PC-3 (cell line): ENCODE data around the gene COG8. TPM values are rescaled to one million over a fixed set of nuclear protein-coding genes. Genes with fewer than 3 reads are reported as not detected.

Experiments used
- ATAC-seq: fragments of 200-7000 bp; cut with Tn5 transposase; 2 replicates; pipeline ENCODE4 v1.9.1; 2020; ENCODE audit warnings: mild to moderate bottlenecking, moderate library complexity
- BruUV-seq: library from RNA; stranded (reverse); fragments of 400-500 nt; replicated peaks from 2 replicates; lab custom pipeline; 2021; lab: Mats Ljungman, UMichigan
- CTCF ChIA-PET: fragments of 300-600 bp; sonication (Branson Sonifier 250); formaldehyde crosslinking; loops from one replicate; lab custom pipeline; 2022; ENCODE audit warnings: antibody characterized with exemption; lab: Charles Lee
- POLR2A ChIA-PET: fragments of 300-600 bp; sonication (Branson Sonifier 250); formaldehyde crosslinking; loops from one replicate; lab custom pipeline; 2022; ENCODE audit warnings: antibody characterized with exemption; ENCODE audit not compliant: unreplicated experiment; lab: Charles Lee
- DNase-seq: peaks from one replicate; pipeline ENCODE4 v3.0.0-alpha.2; 2015
- H2AFZ ChIP-seq: fragments of 300-600 bp; sonication (generic); 2 replicates; pipeline ENCODE4 v1.6.0; 2016; ENCODE audit warnings: antibody characterized with exemption, low read length
- H3F3A ChIP-seq: fragments of 300-600 bp; sonication (generic); one replicate; pipeline ENCODE4 v1.6.0; 2017; ENCODE audit warnings: antibody characterized with exemption, low read length, control low read depth, mild to moderate bottlenecking; ENCODE audit not compliant: unreplicated experiment
- H3K27ac ChIP-seq: fragments of 300-600 bp; sonication (generic); 2 replicates; pipeline ENCODE4 v1.5.1; 2016; ENCODE audit warnings: mild to moderate bottlenecking, low read length
- H3K27me3 ChIP-seq: fragments of 300-600 bp; sonication (generic); 2 replicates; pipeline ENCODE4 v1.6.1; 2016; ENCODE audit warnings: low read length, mixed read lengths
- H3K36me3 ChIP-seq: fragments of 300-600 bp; sonication (generic); 2 replicates; pipeline ENCODE4 v1.6.1; 2016; ENCODE audit warnings: low read depth, mixed run types, low read length, mixed read lengths
- H3K4me1 ChIP-seq: fragments of 300-600 bp; sonication (generic); 2 replicates; pipeline ENCODE4 v1.5.1; 2016; ENCODE audit warnings: low read length; ENCODE audit not compliant: insufficient read depth
- H3K4me2 ChIP-seq: fragments of 300-600 bp; sonication (generic); 2 replicates; pipeline ENCODE4 v1.6.0; 2016; ENCODE audit warnings: low read length
- H3K4me3 ChIP-seq: fragments of 300-600 bp; sonication (generic); 2 replicates; pipeline ENCODE4 v1.5.1; 2016; ENCODE audit warnings: mild to moderate bottlenecking, low read length, mixed read lengths
- H3K79me2 ChIP-seq: fragments of 300-600 bp; sonication (generic); 2 replicates; pipeline ENCODE4 v1.6.1; 2017; ENCODE audit warnings: low read length, mixed read lengths
- H3K9ac ChIP-seq: fragments of 300-600 bp; sonication (generic); 2 replicates; pipeline ENCODE4 v1.6.0; 2016; ENCODE audit warnings: mild to moderate bottlenecking, low read length
- H3K9me2 ChIP-seq: fragments of 300-600 bp; sonication (generic); replicated peaks from 2 replicates; pipeline ENCODE4 v1.6.1; 2016; ENCODE audit warnings: mixed run types, low read length, mixed read lengths
- H3K9me3 ChIP-seq: fragments of 300-600 bp; sonication (generic); 2 replicates; pipeline ENCODE4 v1.6.1; 2016; ENCODE audit warnings: low read length, mixed read lengths
- H4K20me1 ChIP-seq: fragments of 300-600 bp; sonication (generic); 2 replicates; pipeline ENCODE4 v1.6.1; 2016; ENCODE audit warnings: low read length, mixed read lengths
- EZH2 ChIP-seq: fragments of 300-600 bp; sonication (generic); IDR thresholded peaks from one replicate; pipeline ENCODE4 v1.6.1; 2017; ENCODE audit warnings: antibody characterized with exemption, mild to moderate bottlenecking, low read length; ENCODE audit not compliant: unreplicated experiment
- EZH2phosphoT487 ChIP-seq: fragments of 300-600 bp; sonication (generic); IDR thresholded peaks from 2 replicates; pipeline ENCODE4 v1.6.1; 2018; ENCODE audit warnings: mild to moderate bottlenecking, antibody characterized with exemption, low read length, borderline replicate concordance
- intact Hi-C: fragments of 100-400 bp; cut with micrococcal nuclease; formaldehyde crosslinking; loops from 2 replicates; pipeline ENCODE4 v1.9.0; 2023
- total RNA-seq: library from RNA; depleted of rRNA; stranded (reverse); fragments of >200 nt; gene quantifications from 2 replicates; pipeline ENCODE4 v1.2.3, GENCODE V29; 2014
- TF ChIP-seq, protein P1 (sequence below): fragments of 300-600 bp; sonication (generic); conservative IDR thresholded peaks from 2 replicates; pipeline ENCODE4 v1.5.1; 2017; ENCODE audit warnings: antibody characterized with exemption, low read depth, mild to moderate bottlenecking, low read length

Gene COG8
- total RNA-seq, 1 experiment from 2014 or later, result 27.2 TPM

DNA sequence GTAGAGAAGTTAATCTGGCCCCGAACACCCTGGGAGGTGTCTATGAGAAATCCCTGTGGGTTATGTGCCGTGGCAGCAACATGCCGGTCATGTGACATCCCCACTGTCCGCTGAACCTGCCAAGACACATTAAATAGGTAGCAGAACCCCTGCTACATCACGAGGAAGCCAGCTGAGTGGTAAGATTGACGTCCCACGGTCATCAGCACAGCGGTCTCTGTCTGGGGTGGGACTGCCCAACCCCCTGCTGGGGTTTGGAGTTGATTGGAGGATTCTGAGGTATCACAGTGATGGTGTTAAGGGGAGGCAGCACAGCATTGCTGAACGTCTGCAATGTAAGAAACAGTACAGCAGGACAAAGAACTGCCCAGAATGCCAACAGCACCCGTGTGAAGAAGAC is 10.2 kb upstream of the COG8 start:
- ATAC-seq (no peak), DNase-seq (no peak)
- no peak overlapping the region for H3K4me2 ChIP-seq
- no peak overlapping the region for H3K4me3 ChIP-seq
- no peaks in the 10 kb centered on the region for H3F3A ChIP-seq
- H3K27me3 ChIP-seq, result no peaks in the 10 kb centered on the region
- BruUV-seq, result no TSS peak
- no peaks in the 10 kb centered on the region for H3K36me3 ChIP-seq
- POLR2A ChIA-PET, result no interaction called here
- CTCF ChIA-PET, result no interaction called here
- H2AFZ ChIP-seq, result no peak overlapping the region
- no peaks in the 10 kb centered on the region; the same call in 1 of the 2 replicates for H3K4me1 ChIP-seq
- no peaks in the 10 kb centered on the region for H4K20me1 ChIP-seq
- no peaks in the 10 kb centered on the region for H3K9me3 ChIP-seq
- no peaks in the 10 kb centered on the region for H3K79me2 ChIP-seq
- H3K9me2 ChIP-seq, result no peaks in the 10 kb centered on the region
- no peak for TF ChIP-seq EZH2phosphoT487
- no peak for TF ChIP-seq EZH2
- TF ChIP-seq, protein P1, sequence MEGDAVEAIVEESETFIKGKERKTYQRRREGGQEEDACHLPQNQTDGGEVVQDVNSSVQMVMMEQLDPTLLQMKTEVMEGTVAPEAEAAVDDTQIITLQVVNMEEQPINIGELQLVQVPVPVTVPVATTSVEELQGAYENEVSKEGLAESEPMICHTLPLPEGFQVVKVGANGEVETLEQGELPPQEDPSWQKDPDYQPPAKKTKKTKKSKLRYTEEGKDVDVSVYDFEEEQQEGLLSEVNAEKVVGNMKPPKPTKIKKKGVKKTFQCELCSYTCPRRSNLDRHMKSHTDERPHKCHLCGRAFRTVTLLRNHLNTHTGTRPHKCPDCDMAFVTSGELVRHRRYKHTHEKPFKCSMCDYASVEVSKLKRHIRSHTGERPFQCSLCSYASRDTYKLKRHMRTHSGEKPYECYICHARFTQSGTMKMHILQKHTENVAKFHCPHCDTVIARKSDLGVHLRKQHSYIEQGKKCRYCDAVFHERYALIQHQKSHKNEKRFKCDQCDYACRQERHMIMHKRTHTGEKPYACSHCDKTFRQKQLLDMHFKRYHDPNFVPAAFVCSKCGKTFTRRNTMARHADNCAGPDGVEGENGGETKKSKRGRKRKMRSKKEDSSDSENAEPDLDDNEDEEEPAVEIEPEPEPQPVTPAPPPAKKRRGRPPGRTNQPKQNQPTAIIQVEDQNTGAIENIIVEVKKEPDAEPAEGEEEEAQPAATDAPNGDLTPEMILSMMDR, result no peak
- H3K9ac ChIP-seq, result no peak overlapping the region
- intact Hi-C loops, result no loop called here
- no peak overlapping the region for H3K27ac ChIP-seq

DNA sequence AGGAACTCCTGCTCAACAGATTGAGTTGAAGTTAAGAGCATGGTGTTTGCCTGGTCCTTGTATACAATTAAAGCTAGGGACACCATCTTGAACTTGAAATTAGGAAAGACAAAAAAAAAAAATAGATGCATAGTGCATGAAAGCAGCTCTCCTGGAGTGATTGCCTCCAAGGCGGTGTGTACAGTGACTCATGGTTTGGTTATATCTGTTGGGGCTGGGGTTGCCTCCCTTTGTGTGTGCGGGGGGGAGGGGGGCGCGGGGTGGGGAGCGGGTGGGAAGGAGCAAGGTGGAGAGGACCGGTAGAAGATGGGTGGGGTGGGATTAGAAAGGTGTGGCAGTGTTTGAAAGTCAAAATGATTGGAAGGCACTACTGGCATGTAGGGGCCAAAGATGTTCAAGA is 8.9 kb upstream of the COG8 start:
- Histone ChIP-seq H3K27me3 (no peaks in the 10 kb centered on the region), H3K27ac (no peak overlapping the region), H3K4me2 (no peak overlapping the region), H3K4me1 (no peaks in the 10 kb centered on the region; the same call in 1 of the 2 replicates), H2AFZ (no peak overlapping the region), H3K9ac (no peak overlapping the region), H3K4me3 (no peak overlapping the region), H3K79me2 (0 out of 2 replicates have a peak, but pooled peaks cover 2% of the 10 kb centered on the region), H3F3A (no peaks in the 10 kb centered on the region), H3K36me3 (peaks cover 5% of the 10 kb centered on the region), H3K9me2 (no peaks in the 10 kb centered on the region), H3K9me3 (no peaks in the 10 kb centered on the region), H4K20me1 (no peaks in the 10 kb centered on the region)
- no TSS peak for BruUV-seq
- peak; percentile 80 for ATAC-seq
- intact Hi-C loops, result no loop called here
- TF ChIP-seq, protein P1, result no peak
- TF ChIP-seq EZH2phosphoT487, result no peak
- no peak for TF ChIP-seq EZH2
- peak; percentile 21 for DNase-seq
- POLR2A ChIA-PET, result no interaction called here
- CTCF ChIA-PET, result no interaction called here

- Histone ChIP-seq H3K27ac (no peak overlapping the region), H3K4me1 (peaks cover under 1% of the 10 kb centered on the region; the same call in 1 of the 2 replicates), H3F3A (no peaks in the 10 kb centered on the region), H2AFZ (no peak overlapping the region), H3K4me3 (no peak overlapping the region), H3K9me3 (no peaks in the 10 kb centered on the region), H4K20me1 (no peaks in the 10 kb centered on the region), H3K27me3 (no peaks in the 10 kb centered on the region), H3K36me3 (peaks cover 13% of the 10 kb centered on the region), H3K9ac (no peak overlapping the region), H3K79me2 (peaks cover 12% of the 10 kb centered on the region), H3K9me2 (no peaks in the 10 kb centered on the region), H3K4me2 (no peak overlapping the region)
- TF ChIP-seq EZH2phosphoT487, result no peak
- no peak for TF ChIP-seq EZH2
- TF ChIP-seq, protein P1, result no peak
- ATAC-seq (no peak), DNase-seq (no peak)
- CTCF ChIA-PET, result no interaction called here
- POLR2A ChIA-PET, result no interaction called here
- intact Hi-C loops, result no loop called here
- BruUV-seq, result no TSS peak
Observed at GRCh38 chr16:69346683-69347082, 7.3 kb upstream of the COG8 start.
